ENCODE data around the gene TMEM30B. TPM values are rescaled to one million over a fixed set of nuclear protein-coding genes. Genes with fewer than 3 reads are reported as not detected.

Gene TMEM30B
- total RNA-seq, 1 experiment from 2014 or later, result 0.12 TPM

- no peak for ATAC-seq
- TF ChIP-seq EZH2 (IDR thresholded peaks at IDR 0.05) (no peak), YY1 (IDR thresholded peaks at IDR 0.05; ENCODE audit: extremely low read depth, insufficient replicate concordance, low read depth, low read length) (no peak), RAD21 (IDR thresholded peaks at IDR 0.05; ENCODE audit: low read depth) (no peak), POLR2A (IDR thresholded peaks at IDR 0.05; ENCODE audit: borderline replicate concordance, extremely low read depth, insufficient read depth, insufficient read length) (no peak), SP1 (IDR thresholded peaks at IDR 0.05; ENCODE audit: low read depth) (no peak), ZFX (IDR thresholded peaks at IDR 0.05) (no peak), JUND (IDR thresholded peaks at IDR 0.05) (no peak), TCF7L2 (IDR thresholded peaks at IDR 0.05; ENCODE audit: borderline replicate concordance, extremely low read depth, insufficient read depth, insufficient read length) (no peak), ELF1 (IDR thresholded peaks at IDR 0.05; ENCODE audit: borderline replicate concordance, low read depth) (no peak), ZBTB33 (IDR thresholded peaks at IDR 0.05; ENCODE audit: extremely low read depth, insufficient replicate concordance, low read length) (no peak), REST (IDR thresholded peaks at IDR 0.05; ENCODE audit: low read depth) (no peak), FOSL1 (IDR thresholded peaks at IDR 0.05; ENCODE audit: low read depth) (no peak), ZNF274 (IDR thresholded peaks at IDR 0.05; ENCODE audit: low read depth, low read length) (no peak), SRF (IDR thresholded peaks at IDR 0.05; ENCODE audit: low read depth) (no peak)
- TF ChIP-seq, protein P1, sequence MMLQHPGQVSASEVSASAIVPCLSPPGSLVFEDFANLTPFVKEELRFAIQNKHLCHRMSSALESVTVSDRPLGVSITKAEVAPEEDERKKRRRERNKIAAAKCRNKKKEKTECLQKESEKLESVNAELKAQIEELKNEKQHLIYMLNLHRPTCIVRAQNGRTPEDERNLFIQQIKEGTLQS (IDR thresholded peaks at IDR 0.05), result no peak
- Histone ChIP-seq H3K9ac (ENCODE audit: low read length) (no peak overlapping the region), H3K4me2 (ENCODE audit: low read length) (no peak overlapping the region), H3K27ac (ENCODE audit: low read depth, low read length) (no peak overlapping the region), H3K9me2 (ENCODE audit: insufficient read depth) (no peaks in the 10 kb centered on the region), H4K20me1 (ENCODE audit: insufficient read depth) (no peaks in the 10 kb centered on the region), H3K27me3 (ENCODE audit: insufficient read depth, low read length) (no peaks in the 10 kb centered on the region), H3K4me3 (replicated peaks in 1 of 2; ENCODE audit: low read depth in 1 of 2, low read length in 2 of 2) (no peak overlapping the region), H3K9me3 (ENCODE audit: control insufficient read depth in 1 of 2, insufficient read depth in 1 of 2, low read depth in 1 of 2, low read length in 2 of 2) (no peaks in the 10 kb centered on the region), H3K36me3 (ENCODE audit: control insufficient read depth in 1 of 2, insufficient read depth in 2 of 2, low read length in 2 of 2) (no peaks in the 10 kb centered on the region), H3K4me1 (ENCODE audit: control insufficient read depth in 1 of 2, insufficient read depth in 2 of 2, low read length in 2 of 2) (peaks cover 6 to 15% of the 10 kb centered on the region in 2 experiments; a peak in 3 of 4 replicates), H3K79me2 (ENCODE audit: insufficient read depth, low read length) (no peaks in the 10 kb centered on the region), H2AFZ (ENCODE audit: low read depth, low read length, poor library complexity, severe bottlenecking) (no peak overlapping the region)
- no TSS peak for BruUV-seq (replicated peaks)
- no peak for DNase-seq (ENCODE audit: low read depth, low spot score)
- intact Hi-C loops (cut with micrococcal nuclease), result loop anchor here (10.0 kb wide), 1 partner anchor 1292 kb away; no protein-coding TSS in a partner anchor
- ChIA-PET POLR2A (interaction anchor here (0.6 kb wide), 1 partner anchor 11 kb away, joined by 3 read pairs; no protein-coding TSS in a partner anchor), RAD21 (ENCODE audit: low non-redundant PET in 1 of 2, low total read pairs in 2 of 2, uncharacterized antibody in 2 of 2, unreplicated experiment in 2 of 2) (no interaction called here), CTCF (no interaction called here)
Observed at GRCh38 chr14:61256826-61257468, 24.2 kb downstream of the TMEM30B start.

All from HCT116 (cell line).